Measurements from ENCODE around the gene SPINT2. TPM values are rescaled to one million over a fixed set of nuclear protein-coding genes. Genes with fewer than 3 reads are reported as not detected.

SPINT2 gene
- polyA plus RNA-seq, 2 of the 4 experiments (the other 2 are of a cell fraction) = 291 to 343 TPM

GRCh38 chr19:38250821-38251563 is 13.4 kb upstream of the SPINT2 start:
- Histone ChIP-seq H3K4me3 (no peak overlapping the region), H3K4me2 (no peak overlapping the region), H3K9me3 (no peaks in the 10 kb centered on the region), H3K27ac (peak overlapping the region in 1 of 2 experiments; percentile 39; a peak in 3 of 6 replicates), H3K4me1 (peaks cover 34% of the 10 kb centered on the region)
- ATAC-seq = no peak
- WGBS (ENCODE audit: missing lambda C conversion rate) = 89% methylated on average over 18 of the region's 18 CpGs
- no peak for TF ChIP-seq GATA3 (IDR thresholded peaks at IDR 0.05; ENCODE audit: borderline replicate concordance)
- CTCF ChIA-PET = interaction anchor here (0.8 to 33.5 kb wide), 15 partner anchors 8 to 348 kb away, joined by 3 to 1052 read pairs (median 6); partner anchors contain the start of genes CATSPERG, FAM98C, KCNK6 and SPINT2
- no peak for DNase-seq (ENCODE audit: low read depth in 1 of 2, low spot score in 1 of 2)
- POLR2A ChIA-PET = interaction anchor here (0.9 to 1.1 kb wide), 2 partner anchors 14 to 123 kb away, joined by 3 to 4 read pairs; partner anchors contain the start of gene PSMD8
- no peak for FAIRE-seq

DNA sequence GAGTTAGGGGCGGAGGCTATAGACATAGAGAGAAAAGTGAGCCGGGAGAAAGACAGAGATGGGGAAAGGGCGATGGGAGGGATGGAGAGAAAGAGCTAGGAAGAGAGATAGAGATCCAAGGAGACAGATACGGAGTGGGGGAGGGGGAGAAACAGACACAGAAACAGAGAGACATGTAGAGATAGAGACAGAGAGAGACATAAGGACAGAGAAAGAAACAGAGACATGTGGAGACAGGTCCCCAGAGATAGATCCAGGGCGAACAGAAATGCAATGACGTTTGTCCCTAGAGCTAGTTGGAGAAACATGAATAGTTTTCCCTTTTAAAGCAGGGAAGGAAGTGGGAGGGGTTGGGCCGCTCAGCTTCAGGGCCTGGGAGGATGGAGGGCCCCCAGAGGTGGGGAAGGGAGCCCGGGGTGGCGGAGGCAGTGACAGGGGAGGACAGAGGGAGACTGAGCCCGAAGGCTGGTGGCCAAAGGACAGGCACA is 12.8 kb upstream of the SPINT2 start:
- no peak for FAIRE-seq
- no peak for ATAC-seq
- CTCF ChIA-PET = interaction anchor here (0.8 to 33.5 kb wide), 12 partner anchors 13 to 349 kb away, joined by 3 to 1052 read pairs (median 8); partner anchors contain the start of genes CATSPERG, FAM98C, KCNK6 and SPINT2
- H3K4me2 ChIP-seq = 0 out of 3 replicates have a peak overlapping the region, but pooled peaks have one; percentile 1
- no peaks in the 10 kb centered on the region for H3K9me3 ChIP-seq
- no peak overlapping the region for H3K4me3 ChIP-seq
- DNase-seq (ENCODE audit: low read depth in 1 of 2, low spot score in 1 of 2) = no peak
- H3K4me1 ChIP-seq = peaks cover 34% of the 10 kb centered on the region
- TF ChIP-seq FOSL2 (IDR thresholded peaks at IDR 0.05) (no peak), FOSL2 (CRISPR knock-in tag; IDR thresholded peaks at IDR 0.05) (no peak), RARB (CRISPR knock-in tag; IDR thresholded peaks at IDR 0.05) (no peak), KDM1A (IDR thresholded peaks at IDR 0.05; ENCODE audit: low read depth) (no peak), HOXB13 (CRISPR knock-in tag; IDR thresholded peaks at IDR 0.05; ENCODE audit: low read depth) (no peak), ZSCAN20 (CRISPR knock-in tag; IDR thresholded peaks at IDR 0.05) (no peak), HDAC2 (IDR thresholded peaks at IDR 0.05) (no peak), RAD21 (conservative IDR thresholded peaks at IDR 0.05 in 1 of 2, IDR thresholded peaks at IDR 0.05 in 1 of 2) (no peak), ATOH8 (CRISPR knock-in tag; IDR thresholded peaks at IDR 0.05; ENCODE audit: low read depth) (no peak), ZC3H11A (IDR thresholded peaks at IDR 0.05) (no peak), CEBPB (IDR thresholded peaks at IDR 0.05) (no peak)
- TF ChIP-seq, protein P1, sequence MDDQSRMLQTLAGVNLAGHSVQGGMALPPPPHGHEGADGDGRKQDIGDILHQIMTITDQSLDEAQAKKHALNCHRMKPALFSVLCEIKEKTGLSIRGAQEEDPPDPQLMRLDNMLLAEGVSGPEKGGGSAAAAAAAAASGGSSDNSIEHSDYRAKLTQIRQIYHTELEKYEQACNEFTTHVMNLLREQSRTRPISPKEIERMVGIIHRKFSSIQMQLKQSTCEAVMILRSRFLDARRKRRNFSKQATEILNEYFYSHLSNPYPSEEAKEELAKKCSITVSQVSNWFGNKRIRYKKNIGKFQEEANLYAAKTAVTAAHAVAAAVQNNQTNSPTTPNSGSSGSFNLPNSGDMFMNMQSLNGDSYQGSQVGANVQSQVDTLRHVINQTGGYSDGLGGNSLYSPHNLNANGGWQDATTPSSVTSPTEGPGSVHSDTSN (IDR thresholded peaks at IDR 0.05) = no peak
- POLR2A ChIA-PET = interaction anchor here (0.9 to 1.1 kb wide), 2 partner anchors 14 to 123 kb away, joined by 3 to 4 read pairs; partner anchors contain the start of gene PSMD8
- 76% methylated on average over 10 of the region's 10 CpGs for WGBS (ENCODE audit: missing lambda C conversion rate)
- peak overlapping the region in 1 of 2 experiments; percentile 39; a peak in 3 of 6 replicates for H3K27ac ChIP-seq

DNA sequence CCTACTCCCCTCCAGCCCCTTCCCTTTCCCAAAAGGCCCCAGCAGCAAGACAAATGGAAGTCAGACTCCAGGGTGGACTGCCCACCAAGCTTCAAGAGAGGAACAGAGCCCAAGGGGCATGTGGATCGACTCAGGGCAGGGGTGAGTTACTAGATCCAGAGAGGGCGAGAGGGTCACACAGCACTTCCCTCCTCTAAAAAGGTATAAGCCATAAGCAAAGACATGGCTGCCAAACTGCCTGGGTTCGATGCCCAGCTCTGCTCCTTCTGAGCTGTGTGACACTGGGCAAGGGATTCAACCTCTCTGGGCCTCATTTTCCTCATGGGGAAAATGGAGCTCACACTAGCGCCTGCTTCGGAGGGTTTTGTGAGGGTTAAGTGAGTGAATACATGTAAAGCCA is 12.0 kb upstream of the SPINT2 start:
- peaks cover 38% of the 10 kb centered on the region for H3K4me1 ChIP-seq
- no peak for TF ChIP-seq TFCP2L1 (CRISPR knock-in tag; IDR thresholded peaks at IDR 0.05)
- TF ChIP-seq SREBF2 (IDR thresholded peaks at IDR 0.05) = no peak
- no peak for TF ChIP-seq POLR2A (IDR thresholded peaks at IDR 0.05; ENCODE audit: low read length)
- TF ChIP-seq CBX8 (IDR thresholded peaks at IDR 0.05) = no peak
- TF ChIP-seq, protein P2, sequence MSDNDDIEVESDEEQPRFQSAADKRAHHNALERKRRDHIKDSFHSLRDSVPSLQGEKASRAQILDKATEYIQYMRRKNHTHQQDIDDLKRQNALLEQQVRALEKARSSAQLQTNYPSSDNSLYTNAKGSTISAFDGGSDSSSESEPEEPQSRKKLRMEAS (IDR thresholded peaks at IDR 0.05) = no peak; the same call in 1 of the 2 replicates
- TF ChIP-seq ZFP36 (IDR thresholded peaks at IDR 0.05; ENCODE audit: borderline replicate concordance, partially characterized antibody) = peak; percentile 85
- TF ChIP-seq MYC (IDR thresholded peaks at IDR 0.05; ENCODE audit: borderline replicate concordance, low read length) = no peak
- no peak for TF ChIP-seq FOSB (CRISPR knock-in tag; IDR thresholded peaks at IDR 0.05)
- TF ChIP-seq, protein P3, sequence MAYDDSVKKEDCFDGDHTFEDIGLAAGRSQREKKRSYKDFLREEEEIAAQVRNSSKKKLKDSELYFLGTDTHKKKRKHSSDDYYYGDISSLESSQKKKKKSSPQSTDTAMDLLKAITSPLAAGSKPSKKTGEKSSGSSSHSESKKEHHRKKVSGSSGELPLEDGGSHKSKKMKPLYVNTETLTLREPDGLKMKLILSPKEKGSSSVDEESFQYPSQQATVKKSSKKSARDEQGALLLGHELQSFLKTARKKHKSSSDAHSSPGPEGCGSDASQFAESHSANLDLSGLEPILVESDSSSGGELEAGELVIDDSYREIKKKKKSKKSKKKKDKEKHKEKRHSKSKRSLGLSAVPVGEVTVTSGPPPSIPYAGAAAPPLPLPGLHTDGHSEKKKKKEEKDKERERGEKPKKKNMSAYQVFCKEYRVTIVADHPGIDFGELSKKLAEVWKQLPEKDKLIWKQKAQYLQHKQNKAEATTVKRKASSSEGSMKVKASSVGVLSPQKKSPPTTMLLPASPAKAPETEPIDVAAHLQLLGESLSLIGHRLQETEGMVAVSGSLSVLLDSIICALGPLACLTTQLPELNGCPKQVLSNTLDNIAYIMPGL (CRISPR knock-in tag; IDR thresholded peaks at IDR 0.05; ENCODE audit: borderline replicate concordance) = no peak
- peak; percentile 31; the same call in 1 of the 2 replicates for TF ChIP-seq KDM1A (IDR thresholded peaks at IDR 0.05; ENCODE audit: low read depth)
- no peak for TF ChIP-seq ZNF302 (CRISPR knock-in tag; IDR thresholded peaks at IDR 0.05)
- H3K4me3 ChIP-seq = no peak overlapping the region
- no peak overlapping the region for H3K4me2 ChIP-seq
- H3K27ac ChIP-seq = no peak overlapping the region
- CTCF ChIA-PET = interaction anchor here (1.4 to 33.5 kb wide), 11 partner anchors 14 to 350 kb away, joined by 3 to 1052 read pairs (median 11); partner anchors contain the start of genes CATSPERG, FAM98C, KCNK6 and SIPA1L3
- 84% methylated on average over 5 of the region's 5 CpGs for WGBS (ENCODE audit: missing lambda C conversion rate)
- POLR2A ChIA-PET = interaction anchor here (0.8 kb wide), 1 partner anchor 12 kb away, joined by 3 read pairs; the partner anchor contains the start of gene SPINT2
- FAIRE-seq = peak; percentile 65
- no peak for ATAC-seq
- H3K9me3 ChIP-seq = no peaks in the 10 kb centered on the region
- DNase-seq (ENCODE audit: low read depth in 1 of 2, low spot score in 1 of 2) = no peak
